ENCODE measurements around the gene ADCY2. TPM values are rescaled to one million over a fixed set of nuclear protein-coding genes. Genes with fewer than 3 reads are reported as not detected.

The ADCY2 gene
- total and polyA plus RNA-seq, 2 of the 13 experiments (the other 11 are each of a cell fraction or from before 2014, with no cell fraction given), result not detected

DNA sequence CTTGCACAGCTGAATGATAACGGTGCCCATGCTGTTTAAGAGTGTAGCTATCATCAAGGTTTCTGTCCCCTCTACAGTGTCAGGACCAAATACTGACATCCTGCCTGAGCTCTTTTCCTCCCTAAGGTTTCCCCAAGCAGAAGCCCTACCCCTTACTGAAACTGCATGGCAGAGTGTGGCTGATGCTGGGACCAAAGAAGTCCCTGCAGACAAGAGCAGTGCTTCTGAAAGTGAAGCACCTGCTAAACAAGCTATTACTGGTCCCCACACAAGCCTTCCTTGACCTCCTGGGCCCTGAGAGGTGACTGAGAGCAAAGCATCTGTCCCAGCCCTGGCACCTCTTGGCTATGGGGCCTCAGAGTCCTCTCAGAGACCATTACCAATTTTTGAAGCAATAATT is 398.9 kb downstream of the ADCY2 start:
- no TSS peak for BruUV-seq (replicated peaks)
- WGBS (ENCODE audit: low lambda C conversion rate), result 0% methylated on average over 1 of the region's 1 CpG
- no peaks in the 10 kb centered on the region for H3K9me3 ChIP-seq (ENCODE audit: low read length)
- intact Hi-C loops (cut with micrococcal nuclease; ENCODE audit: unreplicated experiment) (no loop called here), in situ Hi-C loops (cut with HindIII; ENCODE audit: extremely low pct_ligation_motif_present, low pct_unique_long_range_greater_than_20kb) (no loop called here)
- ATAC-seq (no peak), FAIRE-seq (no peak), DNase-seq (ENCODE audit: low spot score) (no peak)
- CTCF ChIA-PET (ENCODE audit: low intra/inter-chr PET ratio, low total read pairs), result no interaction called here
- POLR2A ChIA-PET, result no interaction called here
- H3K4me3 ChIP-seq (replicated peaks in 1 of 3; ENCODE audit: insufficient read depth in 1 of 3, low read depth in 2 of 3, low read length in 3 of 3), result no peak overlapping the region
- H3K27me3 ChIP-seq (ENCODE audit: control insufficient read depth in 1 of 2, insufficient read depth in 2 of 2, low read length in 2 of 2), result peaks cover 3 to 7% of the 10 kb centered on the region in 2 experiments; a peak in 2 of 5 replicates
- no peak overlapping the region for H3K27ac ChIP-seq (ENCODE audit: extremely low read length, insufficient read depth, low read length)
- no peak overlapping the region for H3K4me2 ChIP-seq (ENCODE audit: low read depth, low read length)
- H3K4me1 ChIP-seq (ENCODE audit: insufficient read depth, low read length), result no peaks in the 10 kb centered on the region
- H3K79me2 ChIP-seq (ENCODE audit: insufficient read depth, low read length), result no peaks in the 10 kb centered on the region
- no peaks in the 10 kb centered on the region for H3K36me3 ChIP-seq (replicated peaks in 1 of 2; ENCODE audit: control insufficient read depth in 1 of 2, insufficient read depth in 2 of 2, low read length in 2 of 2)
- H2AFZ ChIP-seq (ENCODE audit: low read length), result no peak overlapping the region
- no peak overlapping the region for H3K9ac ChIP-seq (ENCODE audit: insufficient read depth, low read depth, low read length)
- no peak for TF ChIP-seq CHD2 (IDR thresholded peaks at IDR 0.05; ENCODE audit: low read depth, low read length)
- no peak for TF ChIP-seq HES4 (CRISPR knock-in tag; IDR thresholded peaks at IDR 0.05; ENCODE audit: borderline replicate concordance)
- H4K20me1 ChIP-seq (ENCODE audit: insufficient read depth, low read length), result no peaks in the 10 kb centered on the region

GRCh38 chr5:7795306-7795705 is 399.4 kb downstream of the ADCY2 start:
- no TSS peak for BruUV-seq (replicated peaks)
- no peaks in the 10 kb centered on the region for H4K20me1 ChIP-seq (ENCODE audit: insufficient read depth, low read length)
- POLR2A ChIA-PET, result no interaction called here
- TF ChIP-seq ZBTB10 (CRISPR knock-in tag; IDR thresholded peaks at IDR 0.05; ENCODE audit: borderline replicate concordance), result no peak
- TF ChIP-seq, protein P1, sequence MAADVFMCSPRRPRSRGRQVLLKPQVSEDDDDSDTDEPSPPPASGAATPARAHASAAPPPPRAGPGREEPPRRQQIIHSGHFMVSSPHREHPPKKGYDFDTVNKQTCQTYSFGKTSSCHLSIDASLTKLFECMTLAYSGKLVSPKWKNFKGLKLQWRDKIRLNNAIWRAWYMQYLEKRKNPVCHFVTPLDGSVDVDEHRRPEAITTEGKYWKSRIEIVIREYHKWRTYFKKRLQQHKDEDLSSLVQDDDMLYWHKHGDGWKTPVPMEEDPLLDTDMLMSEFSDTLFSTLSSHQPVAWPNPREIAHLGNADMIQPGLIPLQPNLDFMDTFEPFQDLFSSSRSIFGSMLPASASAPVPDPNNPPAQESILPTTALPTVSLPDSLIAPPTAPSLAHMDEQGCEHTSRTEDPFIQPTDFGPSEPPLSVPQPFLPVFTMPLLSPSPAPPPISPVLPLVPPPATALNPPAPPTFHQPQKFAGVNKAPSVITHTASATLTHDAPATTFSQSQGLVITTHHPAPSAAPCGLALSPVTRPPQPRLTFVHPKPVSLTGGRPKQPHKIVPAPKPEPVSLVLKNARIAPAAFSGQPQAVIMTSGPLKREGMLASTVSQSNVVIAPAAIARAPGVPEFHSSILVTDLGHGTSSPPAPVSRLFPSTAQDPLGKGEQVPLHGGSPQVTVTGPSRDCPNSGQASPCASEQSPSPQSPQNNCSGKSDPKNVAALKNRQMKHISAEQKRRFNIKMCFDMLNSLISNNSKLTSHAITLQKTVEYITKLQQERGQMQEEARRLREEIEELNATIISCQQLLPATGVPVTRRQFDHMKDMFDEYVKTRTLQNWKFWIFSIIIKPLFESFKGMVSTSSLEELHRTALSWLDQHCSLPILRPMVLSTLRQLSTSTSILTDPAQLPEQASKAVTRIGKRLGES (CRISPR knock-in tag; IDR thresholded peaks at IDR 0.05; ENCODE audit: borderline replicate concordance), result no peak
- no peak for TF ChIP-seq SATB2 (CRISPR knock-in tag; IDR thresholded peaks at IDR 0.05)
- no peak for TF ChIP-seq THAP8 (CRISPR knock-in tag; IDR thresholded peaks at IDR 0.05; ENCODE audit: borderline replicate concordance)
- TF ChIP-seq THAP11 (CRISPR knock-in tag; IDR thresholded peaks at IDR 0.05), result no peak
- TF ChIP-seq NFKB2 (CRISPR knock-in tag; IDR thresholded peaks at IDR 0.05; ENCODE audit: borderline replicate concordance), result no peak
- TF ChIP-seq MTA1 (CRISPR knock-in tag; IDR thresholded peaks at IDR 0.05; ENCODE audit: borderline replicate concordance), result no peak
- TF ChIP-seq ZNF703 (CRISPR knock-in tag; IDR thresholded peaks at IDR 0.05; ENCODE audit: borderline replicate concordance), result no peak
- no peak for TF ChIP-seq ZNF451 (CRISPR knock-in tag; IDR thresholded peaks at IDR 0.05)
- TF ChIP-seq ZNF782 (CRISPR knock-in tag; IDR thresholded peaks at IDR 0.05; ENCODE audit: borderline replicate concordance), result no peak
- TF ChIP-seq ZNF747 (CRISPR knock-in tag; IDR thresholded peaks at IDR 0.05; ENCODE audit: borderline replicate concordance), result no peak

More at GRCh38 chr5:7795306-7795705, 399.4 kb downstream of the ADCY2 start:
- peaks cover 3 to 7% of the 10 kb centered on the region in 2 experiments; a peak in 2 of 5 replicates for H3K27me3 ChIP-seq (ENCODE audit: control insufficient read depth in 1 of 2, insufficient read depth in 2 of 2, low read length in 2 of 2)
- H3K27ac ChIP-seq (ENCODE audit: extremely low read length, insufficient read depth, low read length), result no peak overlapping the region
- 0% methylated on average over 1 of the region's 3 CpGs for WGBS (ENCODE audit: low lambda C conversion rate)
- no peaks in the 10 kb centered on the region for H3K9me3 ChIP-seq (ENCODE audit: low read length)
- ATAC-seq, result no peak
- no peaks in the 10 kb centered on the region for H3K79me2 ChIP-seq (ENCODE audit: insufficient read depth, low read length)
- H3K9ac ChIP-seq (ENCODE audit: insufficient read depth, low read depth, low read length), result no peak overlapping the region
- FAIRE-seq, result no peak
- H3K36me3 ChIP-seq (replicated peaks in 1 of 2; ENCODE audit: control insufficient read depth in 1 of 2, insufficient read depth in 2 of 2, low read length in 2 of 2), result no peaks in the 10 kb centered on the region
- H3K4me2 ChIP-seq (ENCODE audit: low read depth, low read length), result no peak overlapping the region
- in situ Hi-C loops (cut with HindIII; ENCODE audit: extremely low pct_ligation_motif_present, low pct_unique_long_range_greater_than_20kb) (no loop called here), intact Hi-C loops (cut with micrococcal nuclease; ENCODE audit: unreplicated experiment) (no loop called here)
- no peak for DNase-seq (ENCODE audit: low spot score)
- H3K4me3 ChIP-seq (replicated peaks in 1 of 3; ENCODE audit: insufficient read depth in 1 of 3, low read depth in 2 of 3, low read length in 3 of 3), result no peak overlapping the region
- no peak overlapping the region for H2AFZ ChIP-seq (ENCODE audit: low read length)
- H3K4me1 ChIP-seq (ENCODE audit: insufficient read depth, low read length), result no peaks in the 10 kb centered on the region
- CTCF ChIA-PET (ENCODE audit: low intra/inter-chr PET ratio, low total read pairs), result no interaction called here
